Osteocyte (in vitro differentiated cells): ENCODE results near the gene MRPS2. TPM values are rescaled to one million over a fixed set of nuclear protein-coding genes. Genes with fewer than 3 reads are reported as not detected.
A peak's percentile ranks its signal among the peaks of the same experiment; 100 is the strongest.

Experiments used
- DNase-seq: peaks from one replicate; pipeline ENCODE4 v3.0.0; 2021; ENCODE audit warnings: mixed read lengths; ENCODE audit not compliant: unreplicated experiment; ENCODE audit errors: extremely low spot score
- H3K27ac Mint-ChIP-seq: one replicate; pipeline ENCODE4 v1.8.0; 2021; ENCODE audit warnings: mild to moderate bottlenecking, mixed read lengths; ENCODE audit not compliant: unreplicated experiment
- H3K27me3 Mint-ChIP-seq: one replicate; pipeline ENCODE4 v1.8.0; 2021; ENCODE audit warnings: mixed read lengths; ENCODE audit not compliant: unreplicated experiment
- H3K36me3 Mint-ChIP-seq: one replicate; pipeline ENCODE4 v1.8.0; 2021; ENCODE audit warnings: mixed read lengths; ENCODE audit not compliant: unreplicated experiment
- H3K4me1 Mint-ChIP-seq: one replicate; pipeline ENCODE4 v1.8.0; 2021; ENCODE audit warnings: mixed read lengths; ENCODE audit not compliant: unreplicated experiment
- H3K4me3 Mint-ChIP-seq: one replicate; pipeline ENCODE4 v1.8.0; 2021; ENCODE audit warnings: mild to moderate bottlenecking, moderate library complexity, mixed read lengths; ENCODE audit not compliant: unreplicated experiment
- H3K9me3 Mint-ChIP-seq: one replicate; pipeline ENCODE4 v1.8.0; 2021; ENCODE audit warnings: mixed read lengths; ENCODE audit not compliant: unreplicated experiment
- CTCF ChIP-seq: fragments of 200-600 bp; sonication (generic); IDR thresholded peaks from 2 replicates; pipeline ENCODE4 v1.5.0; 2021; ENCODE audit warnings: antibody characterized with exemption, mild to moderate bottlenecking, moderate library complexity
- total RNA-seq: library from RNA; stranded (reverse); gene quantifications from 2 replicates; pipeline ENCODE4 v1.2.1, GENCODE V29; 2021

The MRPS2 gene
- total RNA-seq, 1 donor from 2014 or later = 33.4 TPM

GRCh38 chr9:135502873-135503321 lies 2.4 kb downstream of the MRPS2 start:
- Mint-ChIP-seq H3K27me3 (no peaks in the 10 kb centered on the region), H3K27ac (no peak overlapping the region), H3K36me3 (peaks cover 16% of the 10 kb centered on the region), H3K4me3 (peak overlapping the region; percentile 94), H3K9me3 (no peaks in the 10 kb centered on the region), H3K4me1 (peaks cover 12% of the 10 kb centered on the region)
- TF ChIP-seq CTCF = no peak
- no peak for DNase-seq

- Mint-ChIP-seq H3K4me1 (peaks cover 12% of the 10 kb centered on the region), H3K27ac (no peak overlapping the region), H3K36me3 (peaks cover 16% of the 10 kb centered on the region), H3K9me3 (no peaks in the 10 kb centered on the region), H3K4me3 (no peak overlapping the region), H3K27me3 (no peaks in the 10 kb centered on the region)
- no peak for TF ChIP-seq CTCF
- DNase-seq = no peak
These were observed 3.1 kb downstream of the MRPS2 start for GRCh38 chr9:135503371-135504261.

- no peak for DNase-seq
- Mint-ChIP-seq H3K27ac (no peak overlapping the region), H3K4me1 (peaks cover 10% of the 10 kb centered on the region), H3K4me3 (no peak overlapping the region), H3K36me3 (peaks cover 16% of the 10 kb centered on the region), H3K9me3 (peaks cover 9% of the 10 kb centered on the region), H3K27me3 (peaks cover 6% of the 10 kb centered on the region)
- TF ChIP-seq CTCF = peak; percentile 72
These were observed 4.1 kb downstream of the MRPS2 start for GRCh38 chr9:135504262-135505243.

- H3K4me3 Mint-ChIP-seq = no peak overlapping the region
- H3K27ac Mint-ChIP-seq = no peak overlapping the region
- peaks cover 10% of the 10 kb centered on the region for H3K4me1 Mint-ChIP-seq
- H3K27me3 Mint-ChIP-seq = peaks cover 11% of the 10 kb centered on the region
- no peak for TF ChIP-seq CTCF
- no peak for DNase-seq
- peaks cover 10% of the 10 kb centered on the region for H3K9me3 Mint-ChIP-seq
- peaks cover 16% of the 10 kb centered on the region for H3K36me3 Mint-ChIP-seq
These were observed 5.1 kb downstream of the MRPS2 start for GRCh38 chr9:135505406-135506187.
